GM19395 (cell line): ENCODE measurements around the gene NNT.

ENCODE experiments used
- ATAC-seq: cut with Tn5 transposase; IDR thresholded peaks from one replicate; pipeline ENCODE4 v1.9.1; 2021; ENCODE audit warnings: mild to moderate bottlenecking, moderate library complexity; ENCODE audit not compliant: unreplicated experiment

The NNT gene

GRCh38 chr5:43622074-43622473 is 19.1 kb downstream of the NNT start:
- no peak for ATAC-seq

GRCh38 chr5:43623048-43623680 is 20.2 kb downstream of the NNT start:
- no peak for ATAC-seq

- no peak for ATAC-seq
Measured at GRCh38 chr5:43627028-43627427, 24.0 kb downstream of the NNT start.

GRCh38 chr5:43631182-43631910 is 28.4 kb downstream of the NNT start:
- peak; percentile 96 for ATAC-seq

GRCh38 chr5:43634621-43635020 is 31.6 kb downstream of the NNT start:
- ATAC-seq: no peak

GRCh38 chr5:43635374-43635773 is 32.4 kb downstream of the NNT start:
- no peak for ATAC-seq

GRCh38 chr5:43636076-43636475 is 33.1 kb downstream of the NNT start:
- no peak for ATAC-seq

GRCh38 chr5:43637416-43637815 is 34.4 kb downstream of the NNT start:
- ATAC-seq: no peak

- ATAC-seq: no peak
Measured at GRCh38 chr5:43638107-43638506, 35.1 kb downstream of the NNT start.

- no peak for ATAC-seq
Measured at GRCh38 chr5:43638546-43638945, 35.6 kb downstream of the NNT start.

GRCh38 chr5:43639566-43639965 is 36.6 kb downstream of the NNT start:
- no peak for ATAC-seq

GRCh38 chr5:43642428-43642827 is 39.4 kb downstream of the NNT start:
- no peak for ATAC-seq

GRCh38 chr5:43643327-43643726 is 40.3 kb downstream of the NNT start:
- no peak for ATAC-seq

GRCh38 chr5:43643750-43644149 is 40.8 kb downstream of the NNT start:
- no peak for ATAC-seq

- ATAC-seq: no peak
Measured at GRCh38 chr5:43646992-43647391, 44.0 kb downstream of the NNT start.

GRCh38 chr5:43647789-43648188 is 44.8 kb downstream of the NNT start:
- ATAC-seq: no peak

GRCh38 chr5:43648499-43649124 is 45.6 kb downstream of the NNT start:
- no peak for ATAC-seq

- no peak for ATAC-seq
Measured at GRCh38 chr5:43649256-43649655, 46.3 kb downstream of the NNT start.

GRCh38 chr5:43652537-43653302 is 49.7 kb downstream of the NNT start:
- ATAC-seq: no peak

GRCh38 chr5:43658509-43658908 is 55.5 kb downstream of the NNT start:
- ATAC-seq: no peak

- no peak for ATAC-seq
Measured at GRCh38 chr5:43659075-43659474, 56.1 kb downstream of the NNT start.
